ENCODE measurements around the gene NSUN3. TPM values are rescaled to one million over a fixed set of nuclear protein-coding genes. Genes with fewer than 3 reads are reported as not detected.
"Not testable (repeated sequence)": the region's sequence is repeated elsewhere in the genome, so short reads cannot be mapped to it uniquely, and the experiment has no call there.

Gene NSUN3
- polyA plus RNA-seq (2013, experiment 1 of 2), result 7.2 TPM
- 6.9 TPM for polyA plus RNA-seq (2013, experiment 2 of 2)

DNA sequence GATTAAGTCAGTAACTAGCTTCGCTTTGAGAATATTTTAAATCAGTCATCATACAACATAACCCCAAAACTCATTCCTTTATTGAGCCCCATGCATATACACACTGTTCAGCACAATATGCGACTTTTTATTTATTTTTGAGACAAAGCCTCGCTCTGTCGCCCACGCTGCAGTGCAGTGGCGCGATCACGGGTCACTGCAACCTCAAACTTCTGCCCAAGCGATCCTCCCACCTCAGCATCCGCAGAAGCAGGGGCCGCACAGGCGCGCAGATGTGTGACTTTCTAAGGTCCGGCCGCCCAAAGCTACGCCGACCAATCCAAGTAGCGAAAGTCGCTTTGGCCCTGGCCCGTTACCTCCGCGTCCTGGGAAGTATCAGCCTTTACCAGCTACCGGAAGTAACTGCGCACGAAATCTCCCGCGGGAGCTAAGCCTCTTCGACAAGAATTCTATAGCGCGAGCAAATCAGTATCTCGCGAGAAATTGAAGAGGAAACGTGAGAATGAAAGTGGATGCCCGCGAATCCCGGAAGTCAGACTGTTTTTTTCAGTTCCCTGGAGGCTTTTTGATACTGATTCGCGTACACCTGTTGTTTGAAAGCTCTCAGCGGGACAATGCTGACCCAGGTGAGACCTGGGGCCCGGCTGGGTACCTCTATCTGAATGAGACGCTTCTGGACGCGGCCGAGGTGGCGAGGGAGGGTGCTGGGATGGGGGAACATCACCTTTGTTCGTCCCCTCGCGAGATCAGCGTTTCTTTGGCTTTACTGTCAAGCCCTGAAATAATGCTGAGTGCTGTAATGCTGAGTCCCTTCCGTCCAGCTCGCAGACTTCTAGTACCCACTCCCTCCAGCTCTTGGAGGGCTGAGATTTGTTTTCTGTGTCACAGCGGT lies at the start of gene NSUN3, which contains the start of gene DHFR2:
TSS of gene NSUN3 (plus strand) at position 549 of the 892 bp plus-strand sequence. CDS start at position 615, 66 bp downstream.
TSS of gene DHFR2 (minus strand) at position 404 of the 892 bp plus-strand sequence. CDS start 1,405 bp downstream, outside the sequence.
- H3K27ac ChIP-seq (ENCODE audit: low read depth, low read length, severe bottlenecking), result peak within 1 kb of the TSS; percentile 97
- no peaks in the 10 kb centered on the region for H3K4me1 ChIP-seq (ENCODE audit: control insufficient read depth, insufficient read depth, low read length, poor library complexity, severe bottlenecking)
- H3K36me3 ChIP-seq (ENCODE audit: control insufficient read depth, insufficient read depth, low read length), result peaks cover 14% of the 10 kb centered on the region
- H3K9me3 ChIP-seq (ENCODE audit: control insufficient read depth, low read length), result no peaks in the 10 kb centered on the region
- peak within 1 kb of the TSS; percentile 60 for H3K4me3 ChIP-seq (ENCODE audit: extremely low read depth, insufficient read depth, low read length, poor library complexity, severe bottlenecking)
- WGBS, 2 experiments (ENCODE audit: insufficient coverage in 2 of 2), result 0 to 1% methylated on average over 37 of the region's 52 CpGs

DNA sequence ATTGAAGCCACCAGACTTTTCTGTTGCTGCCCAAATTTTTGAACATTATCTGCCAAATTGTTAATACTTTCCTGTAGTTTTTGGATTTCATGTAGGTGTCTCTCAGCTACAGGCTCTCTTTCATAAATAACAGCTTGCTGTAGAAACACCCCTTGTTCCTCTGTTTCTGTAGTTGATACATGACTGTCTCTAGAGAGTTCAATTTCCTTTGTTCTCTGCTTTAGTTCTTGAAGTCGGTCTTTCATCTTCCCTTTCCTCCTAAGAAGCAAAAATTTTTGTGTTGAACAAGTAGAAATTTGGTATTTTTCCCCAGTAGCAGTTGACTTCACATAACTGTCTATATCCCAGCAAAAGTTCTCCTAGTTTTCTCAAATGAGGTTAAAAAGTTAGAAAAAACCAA lies 47.8 kb upstream of the NSUN3 start:
- Histone ChIP-seq H3K4me3 (ENCODE audit: extremely low read depth, insufficient read depth, low read length, poor library complexity, severe bottlenecking) (no peak overlapping the region), H3K36me3 (ENCODE audit: control insufficient read depth, insufficient read depth, low read length) (peaks cover 8% of the 10 kb centered on the region), H3K4me1 (ENCODE audit: control insufficient read depth, insufficient read depth, low read length, poor library complexity, severe bottlenecking) (no peaks in the 10 kb centered on the region), H3K27ac (ENCODE audit: low read depth, low read length, severe bottlenecking) (no peak overlapping the region), H3K9me3 (ENCODE audit: control insufficient read depth, low read length) (no peaks in the 10 kb centered on the region)
- no CpG with 5 or more reads among the region's 1 CpG for WGBS, 2 experiments (ENCODE audit: insufficient coverage in 2 of 2)

DNA sequence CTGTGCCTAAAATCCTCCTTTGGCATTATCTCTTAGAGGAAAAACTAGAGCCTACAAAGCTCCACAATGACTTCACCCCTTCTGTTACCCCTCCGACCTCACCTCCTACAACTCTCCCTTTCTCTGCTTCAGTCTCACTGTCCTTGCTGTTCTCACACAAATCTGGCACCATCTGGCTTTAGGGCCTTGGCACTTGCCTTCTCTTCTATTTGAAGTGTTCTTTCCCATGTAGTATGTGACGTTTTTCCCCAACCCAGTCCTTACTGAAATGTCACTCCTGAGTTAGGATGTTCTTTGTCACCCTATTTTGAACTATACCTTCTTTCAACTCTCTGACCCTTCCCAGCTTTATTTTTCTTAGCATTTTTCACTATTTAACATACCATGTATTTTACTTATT lies 43.2 kb upstream of the NSUN3 start:
- Histone ChIP-seq H3K4me3 (ENCODE audit: extremely low read depth, insufficient read depth, low read length, poor library complexity, severe bottlenecking) (no peak overlapping the region), H3K9me3 (ENCODE audit: control insufficient read depth, low read length) (no peaks in the 10 kb centered on the region), H3K4me1 (ENCODE audit: control insufficient read depth, insufficient read depth, low read length, poor library complexity, severe bottlenecking) (no peaks in the 10 kb centered on the region), H3K36me3 (ENCODE audit: control insufficient read depth, insufficient read depth, low read length) (peaks cover 8% of the 10 kb centered on the region), H3K27ac (ENCODE audit: low read depth, low read length, severe bottlenecking) (no peak overlapping the region)
- 92 to 100% methylated on average over 2 of the region's 2 CpGs for WGBS, 2 experiments (ENCODE audit: insufficient coverage in 2 of 2)

DNA sequence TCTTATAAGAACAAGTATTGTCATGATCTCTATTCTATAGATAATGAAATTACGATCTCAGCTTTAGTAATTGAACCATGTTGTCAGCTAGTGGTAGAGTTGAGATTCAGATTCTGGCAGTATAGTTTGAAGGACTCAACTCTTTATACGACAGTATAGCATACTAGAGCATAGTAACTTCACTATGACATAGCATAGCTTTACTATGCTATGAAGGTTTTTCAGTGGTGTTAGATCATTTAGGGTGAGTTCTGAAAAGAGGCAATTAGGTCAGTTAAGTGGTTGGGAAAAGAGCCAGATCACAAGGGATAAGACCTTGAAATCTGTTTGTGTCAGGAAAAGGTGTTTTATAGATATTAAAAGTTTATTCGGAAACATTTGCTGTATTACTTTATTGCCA lies 42.6 kb upstream of the NSUN3 start:
- Histone ChIP-seq H3K4me1 (ENCODE audit: control insufficient read depth, insufficient read depth, low read length, poor library complexity, severe bottlenecking) (no peaks in the 10 kb centered on the region), H3K36me3 (ENCODE audit: control insufficient read depth, insufficient read depth, low read length) (peaks cover 8% of the 10 kb centered on the region), H3K27ac (ENCODE audit: low read depth, low read length, severe bottlenecking) (no peak overlapping the region), H3K9me3 (ENCODE audit: control insufficient read depth, low read length) (no peaks in the 10 kb centered on the region), H3K4me3 (ENCODE audit: extremely low read depth, insufficient read depth, low read length, poor library complexity, severe bottlenecking) (no peak overlapping the region)
- no CpG with 5 or more reads among the region's 3 CpGs for WGBS, 2 experiments (ENCODE audit: insufficient coverage in 2 of 2)

DNA sequence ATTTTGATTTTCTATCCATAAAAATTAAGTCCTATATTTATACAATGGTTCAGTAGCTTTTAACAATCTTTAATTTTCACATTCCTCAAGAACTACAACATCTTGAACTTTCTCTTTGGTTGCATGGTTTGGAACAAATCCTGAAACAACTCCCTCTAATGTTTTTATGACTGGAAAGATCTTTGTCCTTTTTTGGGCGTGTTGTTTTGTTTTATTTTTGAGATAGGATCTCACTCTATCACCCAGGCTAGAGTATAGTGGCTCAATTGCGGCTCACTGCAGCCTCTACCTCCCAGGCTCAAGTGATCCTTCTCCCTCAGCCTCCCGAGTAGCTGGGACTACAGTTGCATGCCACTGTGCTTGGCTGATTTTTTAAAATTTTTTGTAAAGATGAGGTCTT lies 38.5 kb upstream of the NSUN3 start:
- H3K36me3 ChIP-seq (ENCODE audit: control insufficient read depth, insufficient read depth, low read length), result peaks cover 4% of the 10 kb centered on the region
- H3K4me3 ChIP-seq (ENCODE audit: extremely low read depth, insufficient read depth, low read length, poor library complexity, severe bottlenecking), result no peak overlapping the region
- H3K27ac ChIP-seq (ENCODE audit: low read depth, low read length, severe bottlenecking), result no peak overlapping the region
- WGBS, 2 experiments (ENCODE audit: insufficient coverage in 2 of 2), result no CpG with 5 or more reads among the region's 3 CpGs
- no peaks in the 10 kb centered on the region for H3K9me3 ChIP-seq (ENCODE audit: control insufficient read depth, low read length)
- H3K4me1 ChIP-seq (ENCODE audit: control insufficient read depth, insufficient read depth, low read length, poor library complexity, severe bottlenecking), result no peaks in the 10 kb centered on the region

DNA sequence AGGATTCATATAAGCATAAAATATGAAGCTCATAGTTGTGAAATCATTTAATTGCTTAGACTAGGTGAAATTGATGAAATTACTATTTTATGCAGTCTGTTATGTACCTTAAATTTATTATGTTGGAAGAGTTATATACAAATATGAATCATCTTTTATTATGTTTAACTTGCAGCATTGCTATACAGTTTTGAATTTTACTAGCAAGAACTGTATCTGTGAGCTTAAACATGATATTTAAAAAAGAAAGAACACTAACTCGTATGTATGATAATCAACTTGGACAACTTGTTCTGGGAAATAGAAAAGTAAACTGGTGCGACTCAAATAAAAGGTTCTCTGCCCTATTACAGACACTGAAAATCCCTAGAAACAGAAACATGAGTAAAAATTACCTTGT lies 36.2 kb upstream of the NSUN3 start:
- no CpG with 5 or more reads among the region's 2 CpGs for WGBS, 2 experiments (ENCODE audit: insufficient coverage in 2 of 2)
- Histone ChIP-seq H3K9me3 (ENCODE audit: control insufficient read depth, low read length) (no peaks in the 10 kb centered on the region), H3K27ac (ENCODE audit: low read depth, low read length, severe bottlenecking) (no peak overlapping the region), H3K4me1 (ENCODE audit: control insufficient read depth, insufficient read depth, low read length, poor library complexity, severe bottlenecking) (no peaks in the 10 kb centered on the region), H3K4me3 (ENCODE audit: extremely low read depth, insufficient read depth, low read length, poor library complexity, severe bottlenecking) (no peak overlapping the region), H3K36me3 (ENCODE audit: control insufficient read depth, insufficient read depth, low read length) (peaks cover 4% of the 10 kb centered on the region)

DNA sequence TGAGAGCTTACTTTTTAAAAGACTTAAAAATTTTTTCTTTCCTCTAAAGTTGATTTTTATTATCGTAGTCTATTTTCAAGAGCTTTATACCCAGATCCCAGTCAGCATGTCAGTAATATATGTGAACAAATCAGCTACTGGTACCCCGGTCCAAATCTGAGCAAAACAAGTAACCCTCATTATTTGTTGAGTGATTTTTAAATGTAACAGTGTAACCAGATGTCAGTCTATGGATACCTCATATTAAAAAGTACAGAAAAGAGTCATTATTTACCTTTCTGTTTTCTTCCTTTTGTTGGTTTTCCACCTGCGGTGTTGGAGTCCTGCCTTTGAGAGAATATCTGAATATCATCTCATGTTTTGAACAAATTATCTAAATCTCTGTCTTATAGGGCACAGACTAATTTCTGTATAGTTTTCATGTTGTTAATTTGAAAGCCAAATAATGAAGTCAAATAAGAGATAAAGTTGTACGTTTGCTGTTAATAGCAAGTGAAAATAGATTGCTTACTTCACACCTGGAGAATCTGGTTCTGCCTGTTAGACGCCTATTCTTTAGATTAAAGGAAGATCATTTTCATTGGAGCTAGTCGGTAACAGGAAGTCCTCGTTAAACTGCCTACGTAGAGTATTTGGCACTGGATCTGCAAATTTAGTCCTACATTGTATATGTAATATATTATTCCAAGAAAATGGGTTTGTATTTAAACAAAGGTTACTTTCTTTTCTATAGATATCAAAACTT lies 34.6 kb upstream of the NSUN3 start, which contains the start of gene STX19:
TSS of gene STX19 (minus strand) at position 505 of the 745 bp plus-strand sequence. CDS start 13,328 bp downstream, outside the sequence.
- Histone ChIP-seq H3K4me1 (ENCODE audit: control insufficient read depth, insufficient read depth, low read length, poor library complexity, severe bottlenecking) (no peaks in the 10 kb centered on the region), H3K36me3 (ENCODE audit: control insufficient read depth, insufficient read depth, low read length) (peaks cover 4% of the 10 kb centered on the region), H3K4me3 (ENCODE audit: extremely low read depth, insufficient read depth, low read length, poor library complexity, severe bottlenecking) (no peak within 1 kb of the TSS), H3K9me3 (ENCODE audit: control insufficient read depth, low read length) (no peaks in the 10 kb centered on the region), H3K27ac (ENCODE audit: low read depth, low read length, severe bottlenecking) (no peak within 1 kb of the TSS)
- 80 to 100% methylated on average over 1 to 2 of the region's 8 CpGs for WGBS, 2 experiments (ENCODE audit: insufficient coverage in 2 of 2)

DNA sequence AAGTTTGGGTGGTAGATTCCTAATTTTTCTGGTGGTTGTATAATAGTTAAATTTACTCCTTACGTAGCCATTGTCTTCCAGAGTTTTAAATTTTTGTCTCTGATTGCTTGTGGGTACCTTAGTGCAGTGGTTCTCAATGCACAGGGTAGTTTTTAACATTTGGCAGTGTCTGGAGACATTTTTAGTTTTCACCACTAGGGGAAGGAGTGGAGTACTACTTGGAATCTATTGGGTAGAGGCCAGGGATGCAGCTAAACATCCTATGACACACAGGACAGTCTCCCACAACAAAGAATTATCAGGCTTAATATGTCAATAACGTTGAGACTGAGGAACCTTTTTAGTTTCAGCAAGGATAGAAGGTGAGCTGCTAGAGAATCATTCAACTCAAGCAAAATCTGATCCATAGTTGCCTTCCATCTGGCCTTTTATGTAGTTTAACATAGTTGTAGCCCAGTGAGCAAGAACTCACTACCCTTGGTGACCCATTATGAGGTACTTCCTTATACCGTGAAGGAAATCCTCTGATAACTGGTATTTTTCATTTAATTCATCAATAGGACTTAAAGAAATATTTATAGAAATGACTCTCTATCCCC lies 25.9 kb upstream of the NSUN3 start:
- no peak overlapping the region for H3K27ac ChIP-seq (ENCODE audit: low read depth, low read length, severe bottlenecking)
- peaks cover 22% of the 10 kb centered on the region for H3K36me3 ChIP-seq (ENCODE audit: control insufficient read depth, insufficient read depth, low read length)
- H3K4me1 ChIP-seq (ENCODE audit: control insufficient read depth, insufficient read depth, low read length, poor library complexity, severe bottlenecking), result no peaks in the 10 kb centered on the region
- H3K4me3 ChIP-seq (ENCODE audit: extremely low read depth, insufficient read depth, low read length, poor library complexity, severe bottlenecking), result no peak overlapping the region
- H3K9me3 ChIP-seq (ENCODE audit: control insufficient read depth, low read length), result no peaks in the 10 kb centered on the region
- WGBS, 2 experiments (ENCODE audit: insufficient coverage in 2 of 2), result 100% methylated on average over 1 of the region's 3 CpGs; no CpG with 5 or more reads in 1 of the 2 experiments

DNA sequence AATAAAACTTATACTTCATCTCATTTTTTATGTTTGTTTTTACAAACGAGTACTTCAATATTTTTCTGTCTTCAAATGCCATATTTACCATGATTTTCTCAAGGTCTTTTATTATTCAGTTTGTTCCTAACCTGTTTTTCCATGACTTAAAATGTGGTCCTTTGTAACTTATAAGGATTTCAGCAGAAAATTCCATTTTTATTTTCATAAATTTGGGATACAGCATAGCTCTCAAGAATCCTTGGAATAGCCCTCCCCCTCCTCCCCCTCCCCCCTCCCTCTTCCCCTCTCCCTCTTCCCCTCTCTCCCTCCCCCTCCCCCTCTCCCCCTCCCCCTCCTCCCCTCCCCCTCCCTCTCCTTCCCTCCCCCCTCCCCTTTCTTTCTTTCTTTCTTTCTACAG lies 19.6 kb upstream of the NSUN3 start:
- no peak overlapping the region for H3K4me3 ChIP-seq (ENCODE audit: extremely low read depth, insufficient read depth, low read length, poor library complexity, severe bottlenecking)
- no peak overlapping the region for H3K27ac ChIP-seq (ENCODE audit: low read depth, low read length, severe bottlenecking)
- H3K9me3 ChIP-seq (ENCODE audit: control insufficient read depth, low read length), result peaks cover 4% of the 10 kb centered on the region
- peaks cover 43% of the 10 kb centered on the region for H3K36me3 ChIP-seq (ENCODE audit: control insufficient read depth, insufficient read depth, low read length)
- no CpG with 5 or more reads among the region's 1 CpG for WGBS, 2 experiments (ENCODE audit: insufficient coverage in 2 of 2)
- H3K4me1 ChIP-seq (ENCODE audit: control insufficient read depth, insufficient read depth, low read length, poor library complexity, severe bottlenecking), result no peaks in the 10 kb centered on the region

DNA sequence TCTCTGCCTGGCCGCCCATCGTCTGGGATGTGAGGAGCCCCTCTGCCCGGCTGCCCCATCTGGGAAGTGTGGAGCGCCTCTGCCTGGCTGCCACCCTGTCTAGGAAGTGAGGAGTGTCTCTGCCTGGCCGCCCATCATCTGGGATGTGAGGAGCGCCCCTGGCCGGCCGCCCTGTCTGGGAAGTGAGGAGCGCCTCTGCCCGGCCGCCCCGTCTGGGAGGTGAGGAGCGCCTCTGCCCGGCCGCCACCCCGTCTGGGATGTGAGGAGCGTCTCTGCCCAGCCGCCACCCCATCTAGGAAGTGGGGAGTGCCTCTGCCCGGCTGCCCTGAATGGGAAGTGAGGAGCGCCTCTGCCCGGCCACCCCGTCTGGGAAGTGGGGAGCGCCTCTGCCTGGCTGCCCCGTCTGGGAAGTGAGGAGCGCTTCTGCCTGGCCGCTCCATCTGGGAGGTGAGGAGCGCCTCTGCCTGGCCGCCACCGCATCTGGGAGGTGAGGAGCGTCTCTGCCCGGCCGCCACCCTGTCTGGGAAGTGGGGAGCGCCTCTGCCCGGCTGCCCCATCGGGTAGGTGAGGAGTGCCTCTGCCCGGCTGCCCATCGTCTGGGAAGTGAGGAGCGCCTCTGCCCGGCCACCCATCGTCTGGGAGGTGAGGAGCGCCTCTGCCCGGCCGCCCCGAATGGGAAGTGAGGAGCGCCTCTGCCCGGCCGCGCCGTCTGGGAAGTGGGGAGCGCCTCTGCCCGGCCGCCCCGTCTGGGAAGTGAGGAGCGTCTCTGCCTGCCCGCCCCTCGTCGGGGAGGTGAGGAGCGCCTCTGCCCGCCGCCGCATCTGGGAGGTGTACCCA lies 18.5 kb upstream of the NSUN3 start:
- H3K36me3 ChIP-seq (ENCODE audit: control insufficient read depth, insufficient read depth, low read length), result peaks cover 37% of the 10 kb centered on the region
- not testable (repeated sequence) for H3K27ac ChIP-seq (ENCODE audit: low read depth, low read length, severe bottlenecking); H3K4me3 ChIP-seq (ENCODE audit: extremely low read depth, insufficient read depth, low read length, poor library complexity, severe bottlenecking); H3K4me1 ChIP-seq (ENCODE audit: control insufficient read depth, insufficient read depth, low read length, poor library complexity, severe bottlenecking); H3K9me3 ChIP-seq (ENCODE audit: control insufficient read depth, low read length)
- 96 to 97% methylated on average over 46 to 61 of the region's 61 CpGs for WGBS, 2 experiments (ENCODE audit: insufficient coverage in 2 of 2)
